A549 (cell line): ENCODE results near the gene LY6G6D. TPM values are rescaled to one million over a fixed set of nuclear protein-coding genes. Genes with fewer than 3 reads are reported as not detected.
"Not testable (repeated sequence)": the region's sequence is repeated elsewhere in the genome, so short reads cannot be mapped to it uniquely, and the experiment has no call there.

Experiments used
- ATAC-seq, 2 experiments: fragments of 200-7000 bp in 1 of 2; fragments of >200 bp in 1 of 2; cut with Nextera tagmentation in 1 of 2; cut with Tn5 transposase in 1 of 2; 3 replicates each; pipeline versions ENCODE4 v1.8.0 to v1.9.1; 2018 to 2020; ENCODE audit warnings: mild to moderate bottlenecking in 1 of 2, moderate library complexity in 1 of 2
- CTCF ChIA-PET: fragments of 300-600 bp; sonication (Branson Sonifier 250); formaldehyde crosslinking; extraction: SDS; loops from one replicate; lab custom pipeline; 2021; ENCODE audit warnings: antibody characterized with exemption, inconsistent platforms; lab: Yijun Ruan, JAX
- POLR2A ChIA-PET: fragments of 350-600 bp; formaldehyde crosslinking; extraction: SDS; loops from one replicate; lab custom pipeline; 2021; ENCODE audit warnings: antibody characterized with exemption, inconsistent platforms; lab: Yijun Ruan, JAX
- DNase-seq, 2 experiments: peaks; one replicate each; pipeline versions ENCODE4 v3.0.0 to v3.0.0-alpha.2; 2011 to 2016; ENCODE audit warnings: low read depth in 1 of 2, low spot score in 1 of 2
- FAIRE-seq: peaks from 2 replicates; lab custom pipeline; 2011; peaks lifted over from hg19 to GRCh38; lab: Jason Lieb, UNC
- H3K27ac ChIP-seq, 2 experiments: fragments of >200 bp; sonication (Bioruptor Twin); formaldehyde crosslinking; 3 replicates each; pipeline ENCODE4 v1.5.1; 2016 to 2017
- H3K4me1 ChIP-seq: fragments of >200 bp; sonication (Bioruptor Twin); formaldehyde crosslinking; 3 replicates; pipeline ENCODE4 v1.6.1; 2016
- H3K4me2 ChIP-seq: fragments of >200 bp; sonication (Bioruptor Twin); formaldehyde crosslinking; 3 replicates; pipeline ENCODE4 v1.6.1; 2016
- H3K4me3 ChIP-seq: fragments of >200 bp; sonication (Bioruptor Twin); formaldehyde crosslinking; 3 replicates; pipeline ENCODE4 v1.5.1; 2016
- H3K9me3 ChIP-seq: fragments of >200 bp; sonication (Bioruptor Twin); formaldehyde crosslinking; 3 replicates; pipeline ENCODE4 v1.6.1; 2016
- BHLHE40 ChIP-seq: IDR thresholded peaks from 2 replicates; pipeline ENCODE4 v1.6.1; 2012; ENCODE audit warnings: low read depth, low read length, inconsistent platforms
- CHD2 ChIP-seq: fragments of 150-350 bp; IDR thresholded peaks from 2 replicates; pipeline ENCODE4 v1.6.1; 2014; ENCODE audit warnings: low read length; ENCODE audit not compliant: partially characterized antibody
- CHD4 ChIP-seq: fragments of 200-600 bp; sonication (generic); IDR thresholded peaks from 2 replicates; pipeline ENCODE4 v1.6.1; 2016; ENCODE audit warnings: antibody characterized with exemption, mild to moderate bottlenecking, borderline replicate concordance
- EHMT2 ChIP-seq: fragments of 200-600 bp; sonication (generic); IDR thresholded peaks from 2 replicates; pipeline ENCODE4 v1.6.1; 2016; ENCODE audit warnings: antibody characterized with exemption, low read depth, mild to moderate bottlenecking, moderate library complexity
- ESRRA ChIP-seq: fragments of 150-350 bp; IDR thresholded peaks from 2 replicates; pipeline ENCODE4 v1.6.1; 2014; ENCODE audit warnings: mild to moderate bottlenecking, low read length, borderline replicate concordance
- FOXS1 ChIP-seq: fragments of 250-450 bp; sonication (Bioruptor Pico); IDR thresholded peaks from 2 replicates; pipeline ENCODE4 v1.5.0; 2020; ENCODE audit warnings: mild to moderate bottlenecking, moderate library complexity
- HDAC2 ChIP-seq: fragments of 200-600 bp; sonication (generic); IDR thresholded peaks from 2 replicates; pipeline ENCODE4 v1.6.1; 2016
- HOXB13 ChIP-seq: fragments of 250-450 bp; sonication (Bioruptor Pico); IDR thresholded peaks from 2 replicates; pipeline ENCODE4 v1.5.0; 2020; ENCODE audit warnings: low read depth, mild to moderate bottlenecking, moderate library complexity
- JUNB ChIP-seq: fragments of >200 bp; sonication (Bioruptor Twin); formaldehyde crosslinking; IDR thresholded peaks from 2 replicates; pipeline ENCODE4 v1.6.1; 2016
- MAFK ChIP-seq: fragments of 450-650 bp; IDR thresholded peaks from 2 replicates; pipeline ENCODE4 v1.6.1; 2014; ENCODE audit not compliant: partially characterized antibody
- NFE2L2 ChIP-seq: fragments of 150-350 bp; conservative IDR thresholded peaks from 2 replicates; pipeline ENCODE4 v1.6.1; 2014; ENCODE audit warnings: low read length
- NPAS2 ChIP-seq: fragments of 250-450 bp; sonication (Bioruptor Pico); IDR thresholded peaks from 2 replicates; pipeline ENCODE4 v1.8.0; 2022; ENCODE audit warnings: mild to moderate bottlenecking, moderate library complexity, borderline replicate concordance
- PHF8 ChIP-seq: fragments of 200-600 bp; sonication (generic); IDR thresholded peaks from 2 replicates; pipeline ENCODE4 v1.6.1; 2016; ENCODE audit warnings: low read depth, mild to moderate bottlenecking, antibody characterized with exemption, moderate library complexity, borderline replicate concordance
- POLR2A ChIP-seq: IDR thresholded peaks from 2 replicates; pipeline ENCODE4 v1.6.1; 2012; ENCODE audit warnings: mild to moderate bottlenecking, low read length
- POLR2AphosphoS2 ChIP-seq: conservative IDR thresholded peaks from 2 replicates; pipeline ENCODE4 v1.6.1; 2012; ENCODE audit warnings: low read length, improper control_type of control experiment, inconsistent platforms
- RCOR1 ChIP-seq: fragments of 150-350 bp; IDR thresholded peaks from 2 replicates; pipeline ENCODE4 v1.6.1; 2014; ENCODE audit warnings: antibody characterized with exemption, low read length, low read depth
- RNF2 ChIP-seq: fragments of 200-600 bp; sonication (generic); IDR thresholded peaks from 2 replicates; pipeline ENCODE4 v1.6.1; 2016; ENCODE audit warnings: low read depth, mild to moderate bottlenecking, antibody characterized with exemption, moderate library complexity, borderline replicate concordance
- TFCP2L1 ChIP-seq: fragments of 250-450 bp; sonication (Bioruptor Pico); IDR thresholded peaks from 2 replicates; pipeline ENCODE4 v1.5.0; 2021; ENCODE audit warnings: mild to moderate bottlenecking
- USF2 ChIP-seq: fragments of 450-650 bp; IDR thresholded peaks from 2 replicates; pipeline ENCODE4 v1.6.1; 2014; ENCODE audit warnings: antibody characterized with exemption
- ZC3H11A ChIP-seq: fragments of 450-650 bp; IDR thresholded peaks from 2 replicates; pipeline ENCODE4 v1.6.1; 2014; ENCODE audit warnings: antibody characterized with exemption, mild to moderate bottlenecking
- WGBS: methylation state at CpG from one replicate; pipeline ENCODE4 v1.1.6; 2017; ENCODE audit errors: missing lambda C conversion rate; 5-methylcytosine and 5-hydroxymethylcytosine counted together
- polyA plus RNA-seq, 4 experiments: library from polyadenylated mRNA; depleted of rRNA in 3 of 4; stranded (reverse); fragments of >200 nt; fragmentation: RNase III in 1 of 4; extraction: RNeasy Plus Mini Kit Qiagen cat#74134 plus additional on column Dnase treatment in 1 of 4; gene quantifications; 2 replicates in 3 of 4; 3 replicates in 1 of 4; pipeline ENCODE4 v1.2.3, GENCODE V29; 2011 to 2017
- TF ChIP-seq, protein P1 (sequence below): fragments of 150-350 bp; IDR thresholded peaks from 2 replicates; pipeline ENCODE4 v1.6.1; 2014; ENCODE audit warnings: low read depth, mild to moderate bottlenecking, low read length
- TF ChIP-seq, protein P2 (sequence below): IDR thresholded peaks from 2 replicates; pipeline ENCODE4 v1.6.1; 2012; ENCODE audit warnings: low read depth, borderline replicate concordance
- TF ChIP-seq, protein P3 (sequence below): fragments of >200 bp; sonication (Bioruptor Twin); formaldehyde crosslinking; IDR thresholded peaks from 3 replicates; pipeline ENCODE4 v1.5.1; 2016
- TF ChIP-seq, protein P4 (sequence below): IDR thresholded peaks from 2 replicates; pipeline ENCODE4 v1.6.1; 2012

LY6G6D gene
- polyA plus RNA-seq, 2 of the 4 experiments (the other 2 are of a cell fraction) = not detected

DNA sequence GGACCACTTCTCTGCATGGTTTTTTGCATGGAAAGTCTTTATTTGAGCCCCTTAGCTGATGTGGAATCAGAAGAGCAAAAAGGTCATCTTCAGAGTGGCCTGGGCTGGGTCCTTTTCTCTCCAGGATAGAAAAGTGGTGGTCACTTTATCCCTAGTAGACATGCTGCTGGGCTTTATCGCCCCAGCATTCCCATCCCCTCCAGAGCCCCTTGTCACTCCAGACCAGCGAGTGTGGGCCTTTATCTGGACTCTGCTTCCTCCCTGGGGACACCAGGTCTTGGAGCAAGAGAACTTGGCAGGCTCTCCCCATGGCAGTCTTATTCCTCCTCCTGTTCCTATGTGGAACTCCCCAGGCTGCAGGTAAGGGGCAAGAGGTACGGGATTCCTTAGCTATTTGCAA is 8.5 kb upstream of the LY6G6D start, which contains the start of gene LY6G6F (continued):
- no peak for TF ChIP-seq NFE2L2

GRCh38 chr6:31707701-31708100 is 7.4 kb upstream of the LY6G6D start:
- H3K4me1 ChIP-seq = 0 out of 3 replicates have a peak, but pooled peaks cover 3% of the 10 kb centered on the region
- DNase-seq (no peak), ATAC-seq (no peak), FAIRE-seq (no peak)
- H3K27ac ChIP-seq = no peak overlapping the region
- ChIA-PET POLR2A (no interaction called here), CTCF (no interaction called here)
- no peak overlapping the region for H3K4me2 ChIP-seq
- TF ChIP-seq POLR2AphosphoS2 (no peak), FOXS1 (CRISPR knock-in tag) (no peak), JUNB (no peak), BHLHE40 (no peak), MAFK (no peak), CHD4 (no peak), NPAS2 (CRISPR knock-in tag) (no peak), RCOR1 (no peak), RNF2 (no peak), HDAC2 (no peak), PHF8 (no peak)
- TF ChIP-seq, protein P1, sequence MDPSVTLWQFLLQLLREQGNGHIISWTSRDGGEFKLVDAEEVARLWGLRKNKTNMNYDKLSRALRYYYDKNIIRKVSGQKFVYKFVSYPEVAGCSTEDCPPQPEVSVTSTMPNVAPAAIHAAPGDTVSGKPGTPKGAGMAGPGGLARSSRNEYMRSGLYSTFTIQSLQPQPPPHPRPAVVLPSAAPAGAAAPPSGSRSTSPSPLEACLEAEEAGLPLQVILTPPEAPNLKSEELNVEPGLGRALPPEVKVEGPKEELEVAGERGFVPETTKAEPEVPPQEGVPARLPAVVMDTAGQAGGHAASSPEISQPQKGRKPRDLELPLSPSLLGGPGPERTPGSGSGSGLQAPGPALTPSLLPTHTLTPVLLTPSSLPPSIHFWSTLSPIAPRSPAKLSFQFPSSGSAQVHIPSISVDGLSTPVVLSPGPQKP = no peak
- TF ChIP-seq, protein P2, sequence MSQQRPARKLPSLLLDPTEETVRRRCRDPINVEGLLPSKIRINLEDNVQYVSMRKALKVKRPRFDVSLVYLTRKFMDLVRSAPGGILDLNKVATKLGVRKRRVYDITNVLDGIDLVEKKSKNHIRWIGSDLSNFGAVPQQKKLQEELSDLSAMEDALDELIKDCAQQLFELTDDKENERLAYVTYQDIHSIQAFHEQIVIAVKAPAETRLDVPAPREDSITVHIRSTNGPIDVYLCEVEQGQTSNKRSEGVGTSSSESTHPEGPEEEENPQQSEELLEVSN = no peak
- TF ChIP-seq, protein P3, sequence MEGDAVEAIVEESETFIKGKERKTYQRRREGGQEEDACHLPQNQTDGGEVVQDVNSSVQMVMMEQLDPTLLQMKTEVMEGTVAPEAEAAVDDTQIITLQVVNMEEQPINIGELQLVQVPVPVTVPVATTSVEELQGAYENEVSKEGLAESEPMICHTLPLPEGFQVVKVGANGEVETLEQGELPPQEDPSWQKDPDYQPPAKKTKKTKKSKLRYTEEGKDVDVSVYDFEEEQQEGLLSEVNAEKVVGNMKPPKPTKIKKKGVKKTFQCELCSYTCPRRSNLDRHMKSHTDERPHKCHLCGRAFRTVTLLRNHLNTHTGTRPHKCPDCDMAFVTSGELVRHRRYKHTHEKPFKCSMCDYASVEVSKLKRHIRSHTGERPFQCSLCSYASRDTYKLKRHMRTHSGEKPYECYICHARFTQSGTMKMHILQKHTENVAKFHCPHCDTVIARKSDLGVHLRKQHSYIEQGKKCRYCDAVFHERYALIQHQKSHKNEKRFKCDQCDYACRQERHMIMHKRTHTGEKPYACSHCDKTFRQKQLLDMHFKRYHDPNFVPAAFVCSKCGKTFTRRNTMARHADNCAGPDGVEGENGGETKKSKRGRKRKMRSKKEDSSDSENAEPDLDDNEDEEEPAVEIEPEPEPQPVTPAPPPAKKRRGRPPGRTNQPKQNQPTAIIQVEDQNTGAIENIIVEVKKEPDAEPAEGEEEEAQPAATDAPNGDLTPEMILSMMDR = no peak
- no peak overlapping the region for H3K4me3 ChIP-seq
- no peaks in the 10 kb centered on the region for H3K9me3 ChIP-seq
- WGBS = 78% methylated on average over 9 of the region's 10 CpGs

- CTCF ChIA-PET = no interaction called here
- H3K4me3 ChIP-seq = no peak overlapping the region
- TF ChIP-seq, protein P4, sequence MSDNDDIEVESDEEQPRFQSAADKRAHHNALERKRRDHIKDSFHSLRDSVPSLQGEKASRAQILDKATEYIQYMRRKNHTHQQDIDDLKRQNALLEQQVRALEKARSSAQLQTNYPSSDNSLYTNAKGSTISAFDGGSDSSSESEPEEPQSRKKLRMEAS = no peak
- TF ChIP-seq CHD2 (no peak), POLR2AphosphoS2 (no peak), CHD4 (no peak), HOXB13 (CRISPR knock-in tag) (no peak), USF2 (no peak), TFCP2L1 (CRISPR knock-in tag) (no peak), JUNB (no peak), POLR2A (no peak), FOXS1 (CRISPR knock-in tag) (no peak), ESRRA (no peak), ZC3H11A (no peak), EHMT2 (no peak)
- TF ChIP-seq, all 56 proteins: peak for 0
- Histone ChIP-seq H3K9me3 (no peaks in the 10 kb centered on the region), H3K27ac (no peak overlapping the region), H3K4me2 (no peak overlapping the region), H3K4me1 (0 out of 3 replicates have a peak, but pooled peaks cover 3% of the 10 kb centered on the region)
- WGBS = 90% methylated on average over 3 of the region's 3 CpGs
- DNase-seq (no peak), ATAC-seq (no peak), FAIRE-seq (no peak)
- POLR2A ChIA-PET = no interaction called here
Observed at GRCh38 chr6:31708224-31708623, 6.9 kb upstream of the LY6G6D start.

DNA sequence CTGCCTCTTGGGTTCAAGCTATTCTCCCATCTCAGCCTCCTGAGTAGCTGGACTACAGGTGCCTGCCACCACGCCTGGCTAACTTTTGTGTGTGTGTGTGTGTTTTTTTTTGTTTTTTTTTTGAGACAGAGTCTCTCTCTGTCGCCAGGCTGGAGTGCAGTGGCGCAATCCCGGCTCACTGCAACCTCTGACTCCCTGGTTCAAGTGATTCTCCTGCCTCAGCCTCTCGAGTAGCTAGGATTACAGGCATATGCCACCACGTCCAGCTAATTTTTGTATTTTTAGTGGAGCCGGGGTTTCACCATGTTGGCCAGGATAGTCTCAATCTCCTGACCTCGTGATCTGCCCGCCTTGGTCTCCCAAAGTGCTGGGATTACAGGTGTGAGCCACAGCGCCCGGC is 6.0 kb upstream of the LY6G6D start:
- DNase-seq, FAIRE-seq, H3K27ac ChIP-seq, ATAC-seq, H3K4me3 ChIP-seq, H3K4me1 ChIP-seq, H3K9me3 ChIP-seq, POLR2A ChIA-PET, H3K4me2 ChIP-seq, CTCF ChIA-PET: not testable (repeated sequence)
- 74% methylated on average over 7 of the region's 11 CpGs for WGBS
